ENCODE measurements around the gene CHN2. TPM values are rescaled to one million over a fixed set of nuclear protein-coding genes. Genes with fewer than 3 reads are reported as not detected.
"Not testable (repeated sequence)": the region's sequence is repeated elsewhere in the genome, so short reads cannot be mapped to it uniquely, and the experiment has no call there.

CHN2 gene
- polyA plus RNA-seq, 2 of the 4 experiments (the other 2 are of a cell fraction): 0.06 TPM; not detected in 1

- TF ChIP-seq ELK1 (IDR thresholded peaks at IDR 0.05; ENCODE audit: low read depth, low read length) (no peak), ZNF302 (CRISPR knock-in tag; IDR thresholded peaks at IDR 0.05) (no peak), BCL3 (IDR thresholded peaks at IDR 0.05) (no peak), RCOR1 (IDR thresholded peaks at IDR 0.05; ENCODE audit: low read depth, low read length) (no peak), PHF8 (IDR thresholded peaks at IDR 0.05; ENCODE audit: borderline replicate concordance, low read depth) (no peak), MAX (IDR thresholded peaks at IDR 0.05) (no peak), SREBF2 (IDR thresholded peaks at IDR 0.05) (no peak), RAD21 (conservative IDR thresholded peaks at IDR 0.05 in 1 of 2, IDR thresholded peaks at IDR 0.05 in 1 of 2) (no peak), ZFP36 (IDR thresholded peaks at IDR 0.05; ENCODE audit: borderline replicate concordance, partially characterized antibody) (no peak)
Measured at GRCh38 chr7:29208410-29209250, 14.1 kb downstream of the CHN2 start (continued).

GRCh38 chr7:29209745-29210144 is 15.2 kb downstream of the CHN2 start:
- H3K9me3 ChIP-seq: no peaks in the 10 kb centered on the region
- WGBS (ENCODE audit: missing lambda C conversion rate): 44% methylated on average over 3 of the region's 3 CpGs
- no peak overlapping the region for H3K27ac ChIP-seq
- DNase-seq (ENCODE audit: low read depth in 1 of 2, low spot score in 1 of 2) (no peak), ATAC-seq (no peak), FAIRE-seq (no peak)
- TF ChIP-seq GATA3 (IDR thresholded peaks at IDR 0.05; ENCODE audit: borderline replicate concordance) (no peak), FOSB (CRISPR knock-in tag; IDR thresholded peaks at IDR 0.05) (no peak), RAD21 (conservative IDR thresholded peaks at IDR 0.05 in 1 of 2, IDR thresholded peaks at IDR 0.05 in 1 of 2) (no peak), POLR2A (IDR thresholded peaks at IDR 0.05; ENCODE audit: low read length) (no peak), HES2 (IDR thresholded peaks at IDR 0.05) (no peak), JUNB (IDR thresholded peaks at IDR 0.05) (no peak)
- H3K4me2 ChIP-seq: no peak overlapping the region
- H3K4me1 ChIP-seq: no peaks in the 10 kb centered on the region
- H3K4me3 ChIP-seq: no peak overlapping the region
- ChIA-PET POLR2A (no interaction called here), CTCF (no interaction called here)

DNA sequence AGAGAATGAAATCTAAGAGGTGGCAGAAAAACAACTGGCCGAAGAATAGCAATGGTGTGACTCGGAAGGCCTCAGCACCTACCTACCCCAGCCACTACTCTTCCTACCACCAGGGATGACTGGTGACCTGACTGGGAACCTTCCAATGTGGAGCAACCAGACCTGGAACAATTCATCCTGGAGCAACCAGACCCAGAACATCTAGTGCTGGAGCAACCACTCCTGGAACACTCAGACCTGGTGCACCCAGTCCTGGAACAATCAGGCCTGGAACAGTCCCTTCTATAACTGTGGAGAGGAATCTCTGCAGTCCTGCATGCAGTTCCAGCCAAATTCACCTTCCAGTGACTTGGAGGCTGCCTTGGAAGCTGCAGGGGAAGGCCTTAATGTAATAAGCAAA is 18.2 kb downstream of the CHN2 start:
- ATAC-seq; H3K4me3 ChIP-seq; CTCF ChIA-PET; DNase-seq (ENCODE audit: low read depth in 1 of 2, low spot score in 1 of 2); POLR2A ChIA-PET; H3K9me3 ChIP-seq; H3K4me2 ChIP-seq; FAIRE-seq; H3K27ac ChIP-seq; H3K4me1 ChIP-seq: not testable (repeated sequence)
- WGBS (ENCODE audit: missing lambda C conversion rate): 83% methylated on average over 2 of the region's 2 CpGs

- H3K9me3 ChIP-seq: no peaks in the 10 kb centered on the region
- H3K4me3 ChIP-seq: no peak overlapping the region
- CTCF ChIA-PET: no interaction called here
- ATAC-seq: no peak
- POLR2A ChIA-PET: no interaction called here
- DNase-seq (ENCODE audit: low read depth in 1 of 2, low spot score in 1 of 2): no peak
- TF ChIP-seq EHMT2 (IDR thresholded peaks at IDR 0.05; ENCODE audit: low read depth) (no peak), ZNF302 (CRISPR knock-in tag; IDR thresholded peaks at IDR 0.05) (no peak), HOXB5 (CRISPR knock-in tag; IDR thresholded peaks at IDR 0.05) (no peak), MYC (IDR thresholded peaks at IDR 0.05; ENCODE audit: borderline replicate concordance, low read length) (no peak), CEBPB (IDR thresholded peaks at IDR 0.05) (no peak), NPAS2 (CRISPR knock-in tag; IDR thresholded peaks at IDR 0.05; ENCODE audit: borderline replicate concordance) (no peak), KDM1A (IDR thresholded peaks at IDR 0.05; ENCODE audit: low read depth) (no peak), RARB (CRISPR knock-in tag; IDR thresholded peaks at IDR 0.05) (no peak)
- H3K4me2 ChIP-seq: no peak overlapping the region
- H3K27ac ChIP-seq: no peak overlapping the region
- H3K4me1 ChIP-seq: no peaks in the 10 kb centered on the region
- no peak for FAIRE-seq
- 22% methylated on average over 5 of the region's 5 CpGs for WGBS (ENCODE audit: missing lambda C conversion rate)
Measured at GRCh38 chr7:29214056-29214455, 19.5 kb downstream of the CHN2 start.

Measured in A549 (cell line).